Uterus (tissue), 4 donors: ENCODE data around the gene EEF1AKMT4. TPM values are rescaled to one million over a fixed set of nuclear protein-coding genes. Genes with fewer than 3 reads are reported as not detected.

Experiments used
- DNase-seq, 2 donors: peaks; one replicate each; pipeline ENCODE4 v3.0.0-alpha.2; 2019 to 2020
- H3K27ac ChIP-seq, 2 donors: fragments of 200-600 bp; sonication (generic); 1 replicate in 1 of 2; 2 replicates in 1 of 2; pipeline ENCODE4 v1.5.1; 2016 to 2018
- H3K27me3 ChIP-seq, 2 donors: fragments of 200-600 bp; sonication (generic); one replicate each; pipeline ENCODE4 v1.5.1; 2018 to 2019; ENCODE audit warnings: control low read depth in 1 of 2
- H3K36me3 ChIP-seq, 2 donors: fragments of 200-600 bp; sonication (generic); one replicate each; pipeline ENCODE4 v1.5.1; 2019; ENCODE audit warnings: control low read depth in 1 of 2
- H3K4me1 ChIP-seq, 2 donors: fragments of 200-600 bp; sonication (generic); one replicate each; pipeline ENCODE4 v1.5.1; 2018 to 2019; ENCODE audit warnings: control low read depth in 1 of 2
- H3K4me3 ChIP-seq, 2 donors: fragments of 200-600 bp; sonication (generic); 1 replicate in 1 of 2; 2 replicates in 1 of 2; pipeline ENCODE4 v1.5.1; 2018 to 2019; ENCODE audit warnings: mild to moderate bottlenecking in 1 of 2
- H3K9me3 ChIP-seq, 2 donors: fragments of 200-600 bp; sonication (generic); one replicate each; pipeline ENCODE4 v1.5.1; 2019; ENCODE audit warnings: control low read depth in 1 of 2
- CTCF ChIP-seq, 4 experiments: fragments of 200-600 bp in 2 of 4; fragments of 450-650 bp in 2 of 4; sonication (generic) in 2 of 4; IDR thresholded peaks; one replicate each; pipeline ENCODE4 v1.5.1; 2016 to 2019; ENCODE audit warnings: antibody characterized with exemption in 4 of 4, mild to moderate bottlenecking in 2 of 4, moderate library complexity in 1 of 4
- POLR2A ChIP-seq, 2 donors: fragments of 450-650 bp; IDR thresholded peaks; one replicate each; pipeline ENCODE4 v1.6.1; 2016; ENCODE audit warnings: antibody characterized with exemption in 2 of 2, mild to moderate bottlenecking in 1 of 2, moderate library complexity in 1 of 2
- intact Hi-C: fragments of 100-400 bp; cut with DNase I; formaldehyde crosslinking; loops from one replicate; pipeline ENCODE4 v1.15.1; 2023; ENCODE audit warnings: low total_unique reads
- total RNA-seq, 4 donors: library from RNA; depleted of rRNA in 3 of 4; stranded (reverse); fragments of >200 nt in 3 of 4; gene quantifications; one replicate each; pipeline versions ENCODE4 v1.1.0 to v1.2.4, GENCODE V29; 2014 to 2023
- donor health status: DM: yes; HTN: yes; CAD: no.

The EEF1AKMT4 gene
- total RNA-seq, 4 donors from 2014 or later = 0.51 to 4.7 (median 2.2) TPM

GRCh38 chr3:184277366-184277765, 27.9 kb downstream of the EEF1AKMT4 start:
- H3K27ac ChIP-seq = no peak overlapping the region
- H3K9me3 ChIP-seq = no peaks in the 10 kb centered on the region
- no peak overlapping the region for H3K4me3 ChIP-seq
- intact Hi-C loops = no loop called here
- TF ChIP-seq POLR2A (IDR thresholded peaks at IDR 0.05) (no peak), CTCF (IDR thresholded peaks at IDR 0.05) (no peak)
- no peaks in the 10 kb centered on the region for H3K4me1 ChIP-seq
- no peaks in the 10 kb centered on the region for H3K36me3 ChIP-seq
- H3K27me3 ChIP-seq = no peaks in the 10 kb centered on the region
- no peak for DNase-seq

DNA sequence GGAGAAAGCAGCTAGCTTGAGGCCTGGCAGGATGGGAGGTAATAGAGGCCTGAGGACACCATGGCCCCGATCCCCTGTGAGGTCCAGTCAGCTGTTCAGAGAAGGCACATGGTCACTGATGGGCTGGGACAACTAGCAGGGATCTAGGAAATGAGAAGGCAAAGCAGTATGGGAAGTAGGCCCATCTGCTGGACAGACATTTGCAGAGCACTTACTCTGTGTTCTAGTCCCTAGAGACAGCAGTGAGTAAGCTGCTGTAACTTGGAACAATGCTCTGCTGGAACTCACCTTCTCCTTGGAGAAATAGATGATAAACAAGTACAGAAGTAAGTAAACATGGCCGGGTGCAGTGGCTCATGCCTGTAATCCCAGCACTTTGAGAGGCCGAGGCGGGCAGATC, 33.5 kb downstream of the EEF1AKMT4 start:
- Histone ChIP-seq H3K36me3 (no peaks in the 10 kb centered on the region), H3K4me3 (no peak overlapping the region), H3K9me3 (no peaks in the 10 kb centered on the region), H3K27ac (no peak overlapping the region), H3K4me1 (no peaks in the 10 kb centered on the region), H3K27me3 (no peaks in the 10 kb centered on the region)
- intact Hi-C loops = no loop called here
- no peak for DNase-seq
- TF ChIP-seq POLR2A (IDR thresholded peaks at IDR 0.05) (no peak), CTCF (IDR thresholded peaks at IDR 0.05) (no peak)

GRCh38 chr3:184283681-184284080, 34.2 kb downstream of the EEF1AKMT4 start:
- intact Hi-C loops = no loop called here
- H3K4me3 ChIP-seq = no peak overlapping the region
- H3K9me3 ChIP-seq = no peaks in the 10 kb centered on the region
- no peak overlapping the region for H3K27ac ChIP-seq
- no peaks in the 10 kb centered on the region for H3K4me1 ChIP-seq
- H3K27me3 ChIP-seq = no peaks in the 10 kb centered on the region
- DNase-seq = no peak
- H3K36me3 ChIP-seq = no peaks in the 10 kb centered on the region
- TF ChIP-seq POLR2A (IDR thresholded peaks at IDR 0.05) (no peak), CTCF (IDR thresholded peaks at IDR 0.05) (no peak)

GRCh38 chr3:184284696-184285095, 35.2 kb downstream of the EEF1AKMT4 start:
- TF ChIP-seq POLR2A (IDR thresholded peaks at IDR 0.05) = no peak
- TF ChIP-seq CTCF (IDR thresholded peaks at IDR 0.05) = no peak
- DNase-seq = no peak
- Histone ChIP-seq H3K27ac (no peak overlapping the region), H3K4me3 (no peak overlapping the region), H3K27me3 (peaks cover 0 to 4% of the 10 kb centered on the region in 2 donors), H3K36me3 (no peaks in the 10 kb centered on the region), H3K4me1 (no peaks in the 10 kb centered on the region), H3K9me3 (no peaks in the 10 kb centered on the region)
- intact Hi-C loops = no loop called here

- Histone ChIP-seq H3K9me3 (no peaks in the 10 kb centered on the region), H3K4me3 (no peak overlapping the region), H3K36me3 (no peaks in the 10 kb centered on the region), H3K27ac (no peak overlapping the region), H3K4me1 (no peaks in the 10 kb centered on the region), H3K27me3 (peaks cover 0 to 4% of the 10 kb centered on the region in 2 donors)
- TF ChIP-seq POLR2A (IDR thresholded peaks at IDR 0.05) = no peak
- peak; percentile 7 to 31 (median 22) for TF ChIP-seq CTCF (IDR thresholded peaks at IDR 0.05)
- intact Hi-C loops = no loop called here
- no peak for DNase-seq
Measured at GRCh38 chr3:184289426-184289938, 40.0 kb downstream of the EEF1AKMT4 start.
